ENCODE measurements around the gene GAPDH.
"Not testable (repeated sequence)": the region's sequence is repeated elsewhere in the genome, so short reads cannot be mapped to it uniquely, and the experiment has no call there.

Gene GAPDH

DNA sequence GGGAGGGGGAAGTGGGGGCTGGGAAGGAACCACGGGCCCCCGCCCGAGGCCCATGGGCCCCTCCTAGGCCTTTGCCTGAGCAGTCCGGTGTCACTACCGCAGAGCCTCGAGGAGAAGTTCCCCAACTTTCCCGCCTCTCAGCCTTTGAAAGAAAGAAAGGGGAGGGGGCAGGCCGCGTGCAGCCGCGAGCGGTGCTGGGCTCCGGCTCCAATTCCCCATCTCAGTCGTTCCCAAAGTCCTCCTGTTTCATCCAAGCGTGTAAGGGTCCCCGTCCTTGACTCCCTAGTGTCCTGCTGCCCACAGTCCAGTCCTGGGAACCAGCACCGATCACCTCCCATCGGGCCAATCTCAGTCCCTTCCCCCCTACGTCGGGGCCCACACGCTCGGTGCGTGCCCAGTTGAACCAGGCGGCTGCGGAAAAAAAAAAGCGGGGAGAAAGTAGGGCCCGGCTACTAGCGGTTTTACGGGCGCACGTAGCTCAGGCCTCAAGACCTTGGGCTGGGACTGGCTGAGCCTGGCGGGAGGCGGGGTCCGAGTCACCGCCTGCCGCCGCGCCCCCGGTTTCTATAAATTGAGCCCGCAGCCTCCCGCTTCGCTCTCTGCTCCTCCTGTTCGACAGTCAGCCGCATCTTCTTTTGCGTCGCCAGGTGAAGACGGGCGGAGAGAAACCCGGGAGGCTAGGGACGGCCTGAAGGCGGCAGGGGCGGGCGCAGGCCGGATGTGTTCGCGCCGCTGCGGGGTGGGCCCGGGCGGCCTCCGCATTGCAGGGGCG is at the start of gene GAPDH:
Gene GAPDH, plus strand, starts transcription at position 595 of the 772 bp plus-strand sequence. CDS start 316 bp downstream, outside the sequence.
- peak; percentile 96 to 99 (median 99) for DNase-seq

DNA sequence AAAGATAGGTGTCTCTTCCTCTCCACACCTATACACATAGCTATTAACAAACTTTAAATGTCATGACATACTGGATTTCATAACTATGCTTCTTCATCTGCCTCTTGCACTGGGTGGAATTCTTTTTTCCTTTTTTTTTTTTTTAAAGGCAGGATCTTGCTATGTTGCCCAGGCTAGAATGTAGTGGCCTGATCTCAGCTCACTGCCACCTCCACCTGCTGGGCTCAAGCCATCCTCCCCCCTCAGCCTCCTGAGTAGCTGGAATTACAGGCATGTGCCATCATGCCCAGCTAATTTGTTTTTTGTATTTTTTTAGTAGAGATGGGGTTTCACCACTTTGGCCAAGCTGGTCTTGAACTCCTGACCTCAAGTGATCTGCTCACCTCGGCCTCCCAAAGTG is 46.1 kb upstream of the GAPDH start:
- DNase-seq = no peak

DNA sequence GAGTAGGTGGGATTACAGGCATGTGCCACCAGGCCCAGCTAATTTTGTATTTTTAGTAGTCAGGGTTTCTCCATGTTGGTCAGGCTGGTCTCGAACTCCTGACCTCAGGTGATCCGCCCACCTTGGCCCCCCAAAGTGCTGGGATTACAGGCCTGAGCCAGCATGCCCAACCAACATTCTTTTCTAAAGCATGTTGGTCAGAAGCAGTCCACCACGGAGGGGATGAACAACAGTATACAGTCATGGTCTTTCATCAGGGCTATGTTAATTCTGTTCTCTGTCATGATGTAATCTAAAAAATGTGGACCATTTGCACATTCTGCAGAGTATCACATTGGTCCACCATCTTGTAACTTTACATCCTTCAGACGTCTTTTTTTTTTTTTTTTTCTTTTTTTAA is 44.9 kb upstream of the GAPDH start:
- no peak for DNase-seq

DNA sequence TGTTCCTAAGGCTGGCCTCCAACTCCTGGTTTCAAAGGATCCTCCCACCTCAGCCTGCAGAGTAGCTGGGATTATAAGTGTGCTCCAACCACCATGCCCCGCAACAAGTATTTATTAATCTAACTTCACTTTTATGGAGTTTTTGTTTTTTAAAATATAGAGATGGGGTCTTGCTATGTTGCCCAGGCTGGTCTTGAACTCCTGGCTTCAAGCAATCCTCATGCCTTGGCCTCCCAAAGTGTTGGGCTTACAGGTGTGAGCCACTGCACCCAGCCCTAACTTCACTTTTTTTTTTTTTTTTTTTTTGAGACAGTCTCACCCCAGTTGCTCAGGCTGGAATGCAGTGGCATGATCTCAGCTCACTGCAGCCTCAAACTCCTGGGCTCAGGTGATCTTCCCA is 43.6 kb upstream of the GAPDH start:
- not testable (repeated sequence) for DNase-seq

DNA sequence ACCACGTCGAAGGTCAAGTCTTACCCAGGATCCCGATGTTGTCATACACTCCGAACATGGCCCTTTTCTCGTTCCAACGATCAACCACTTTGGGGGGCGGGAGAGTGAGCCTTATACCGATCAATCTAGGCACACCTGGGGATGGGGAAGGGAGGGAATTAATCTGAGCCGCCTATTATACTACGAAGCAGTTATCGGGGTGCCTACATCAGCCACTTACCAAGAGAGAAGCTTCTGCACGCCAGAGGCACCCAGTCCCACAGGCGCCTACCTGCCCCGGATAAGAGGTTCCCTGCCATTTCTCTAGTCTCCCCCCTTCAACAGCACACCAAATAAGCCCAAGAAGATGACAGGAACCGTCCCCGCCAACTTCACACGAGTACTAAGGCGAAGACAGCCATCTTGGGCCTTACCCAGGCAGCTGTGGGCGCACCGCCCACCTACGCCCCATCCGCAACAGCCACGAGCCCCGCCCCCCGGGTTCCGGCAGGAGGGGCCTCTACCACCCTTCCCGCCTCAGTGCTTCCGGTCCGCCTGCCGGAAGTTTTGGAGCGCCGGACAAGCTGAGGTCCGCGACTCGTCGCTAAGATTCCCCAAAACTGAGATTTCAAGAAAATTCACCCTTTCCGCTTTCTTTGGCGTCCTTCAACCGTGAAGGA is 41.4 kb upstream of the GAPDH start, which contains the start of gene MRPL51:
Gene MRPL51, minus strand, starts transcription at position 425 of the 659 bp plus-strand sequence. Its CDS starts 126 bp downstream, at position 299.
- peak; percentile 95 to 97 (median 96) for DNase-seq

DNA sequence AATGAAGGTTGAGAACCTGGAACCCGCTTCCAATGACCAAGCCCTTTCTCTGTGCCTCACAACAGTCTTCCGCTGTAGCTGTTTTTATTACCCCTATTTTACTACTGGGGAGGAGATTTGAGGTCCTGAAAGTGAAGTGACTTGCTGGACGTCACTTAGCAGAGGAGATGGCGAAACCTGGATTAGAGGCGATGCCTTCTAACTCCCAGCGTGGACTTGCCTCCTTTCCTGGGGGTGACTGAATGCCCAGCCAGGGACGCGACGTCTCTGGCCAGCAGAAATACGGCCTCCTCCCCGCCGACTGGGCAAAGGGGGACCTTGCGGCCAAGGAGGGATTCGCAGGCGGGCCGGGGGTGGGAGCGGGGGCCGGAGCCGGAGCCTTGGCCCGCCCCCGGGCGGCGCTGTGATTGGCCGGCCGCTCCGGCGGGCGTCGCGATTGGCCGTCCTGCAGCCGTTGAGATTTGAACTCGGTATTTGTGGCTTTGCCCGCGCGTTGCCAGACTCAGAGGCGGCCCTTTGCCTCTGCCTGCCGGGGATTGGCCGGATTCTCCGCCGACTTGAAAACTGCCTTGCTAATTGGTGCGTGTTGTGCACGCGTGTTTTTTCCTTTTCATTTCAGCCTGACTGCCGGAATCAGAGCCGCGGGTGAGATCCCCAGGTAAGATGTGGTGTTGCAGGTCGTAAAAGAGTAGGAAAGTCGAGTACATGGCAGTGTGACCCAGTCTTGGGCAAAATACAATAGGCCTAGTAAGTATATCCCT is 40.6 kb upstream of the GAPDH start, which contains the start of gene NCAPD2:
Gene NCAPD2, plus strand, starts transcription at position 606 of the 761 bp plus-strand sequence. CDS start 997 bp downstream, outside the sequence.
- DNase-seq = peak; percentile 96 to 99 (median 97)

DNA sequence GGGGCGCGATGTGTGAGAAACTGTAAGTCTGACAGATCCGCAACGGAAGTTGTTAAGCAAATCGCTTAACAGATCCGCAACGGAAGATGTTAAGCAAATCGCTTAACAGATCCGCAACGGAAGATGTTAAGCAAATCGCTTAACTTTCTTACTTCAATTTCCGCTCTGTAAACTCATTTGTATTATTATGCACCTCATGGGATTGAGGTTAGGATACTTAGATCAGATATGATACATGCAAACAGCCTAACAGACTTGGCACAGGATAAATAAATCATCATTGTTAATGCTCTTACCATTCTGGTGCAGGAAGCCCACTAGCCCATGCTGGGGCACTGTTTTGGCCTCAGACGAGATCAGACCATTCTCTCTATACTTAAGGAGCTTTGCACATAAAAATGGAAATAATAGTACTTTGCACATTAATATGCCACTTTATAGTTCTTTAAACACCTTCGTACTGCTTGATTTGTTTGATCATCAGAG is 40.0 kb upstream of the GAPDH start:
- peak in 2 of 3 experiments; percentile 37 to 74 for DNase-seq

DNA sequence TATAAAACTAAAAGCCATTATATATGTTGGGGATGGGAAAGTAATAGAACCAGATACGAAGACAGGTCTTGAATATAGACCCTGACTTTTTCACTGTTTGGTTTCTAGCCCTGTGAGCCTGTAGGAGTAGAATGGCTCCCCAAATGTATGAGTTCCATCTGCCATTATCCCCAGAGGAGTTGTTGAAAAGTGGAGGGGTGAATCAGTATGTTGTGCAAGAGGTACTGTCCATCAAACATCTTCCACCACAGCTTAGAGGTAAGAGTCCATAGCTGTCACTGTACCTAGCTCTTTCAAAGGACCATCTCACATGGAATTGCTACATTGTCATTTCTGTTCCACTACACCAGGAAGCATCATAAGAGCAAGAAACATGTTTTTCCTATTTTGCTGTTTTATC is 39.3 kb upstream of the GAPDH start:
- no peak for DNase-seq

DNA sequence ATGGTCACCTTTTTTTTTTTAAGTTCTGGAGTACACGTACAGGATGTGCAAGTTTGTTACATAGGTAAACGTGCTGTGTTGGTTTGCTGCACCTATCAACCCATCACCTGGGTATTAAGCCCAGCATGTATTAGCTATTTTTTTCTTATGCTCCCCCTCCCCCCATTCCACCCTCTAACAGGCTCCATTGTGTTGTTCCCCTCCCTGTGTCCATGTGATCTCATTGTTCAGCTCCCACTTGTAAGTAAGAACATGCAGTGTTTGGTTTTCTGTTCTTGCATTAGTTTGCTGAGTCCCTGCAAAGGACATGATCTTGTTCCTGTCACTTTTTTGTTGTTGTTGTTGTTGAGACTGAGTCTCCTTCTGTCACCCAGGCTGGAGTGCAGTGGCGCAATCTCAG is 37.0 kb upstream of the GAPDH start:
- peak in 1 of 3 experiments; percentile 10 for DNase-seq

DNA sequence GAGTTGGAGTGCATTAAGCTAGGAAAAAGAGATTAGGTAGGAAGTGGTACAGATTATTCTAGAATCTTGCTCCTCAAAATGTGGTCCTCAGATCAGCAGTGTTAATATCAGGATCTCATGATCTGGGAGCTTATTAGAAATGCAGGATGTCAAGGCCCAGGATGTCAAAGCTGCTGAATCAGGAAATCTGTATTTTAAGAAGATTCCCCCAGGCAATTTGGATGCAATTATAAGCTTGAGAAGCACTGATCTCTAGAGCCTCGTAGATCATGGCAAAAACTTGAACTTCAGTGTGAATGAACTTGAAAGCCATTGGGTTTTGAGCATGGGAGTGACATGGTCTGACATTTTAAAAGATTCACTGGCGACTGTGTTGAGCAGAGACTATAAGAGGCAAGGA is 33.9 kb upstream of the GAPDH start:
- no peak for DNase-seq

DNA sequence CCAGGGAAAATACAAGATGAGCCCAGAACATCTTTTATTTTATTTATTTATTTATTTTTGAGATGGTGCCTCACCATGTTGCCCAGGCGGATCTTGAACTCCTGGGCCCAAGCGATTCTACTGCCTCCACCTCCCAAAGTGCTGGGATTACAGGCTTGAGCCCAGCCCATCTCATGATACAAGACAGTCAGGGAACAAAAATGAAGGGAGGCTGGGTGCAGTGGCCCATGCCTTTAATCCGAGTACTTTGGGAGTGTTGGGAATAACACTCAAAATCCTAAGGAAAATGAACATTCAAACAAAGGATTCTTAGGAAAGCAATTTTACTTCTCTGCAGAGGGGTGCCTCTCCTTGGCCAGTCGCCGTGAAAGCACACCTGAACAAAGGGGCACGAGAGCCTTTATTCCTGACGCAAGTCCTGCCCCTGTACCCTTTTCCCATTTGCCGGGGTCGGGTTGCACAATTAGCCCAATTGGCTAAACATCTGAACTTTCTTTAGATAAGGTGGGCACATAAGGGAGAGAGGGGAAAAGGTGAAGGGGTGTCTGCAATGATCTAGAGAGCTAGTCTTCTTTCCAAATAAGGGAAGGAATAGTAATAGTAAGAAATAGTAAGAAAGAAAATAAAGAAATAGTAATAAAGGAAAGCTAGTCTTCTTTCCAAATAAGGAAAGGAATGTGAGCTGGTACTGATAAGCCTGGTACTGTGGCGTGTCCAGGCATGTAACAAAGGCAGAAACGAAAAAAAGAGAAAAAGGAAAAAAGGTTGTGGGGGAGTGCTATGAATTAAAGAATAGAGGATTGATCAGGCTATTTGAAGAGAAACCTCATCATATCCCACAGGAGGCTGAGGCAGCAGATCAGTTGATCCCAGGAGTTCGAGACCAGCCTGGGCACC is 27.0 kb upstream of the GAPDH start:
- DNase-seq = no peak

DNA sequence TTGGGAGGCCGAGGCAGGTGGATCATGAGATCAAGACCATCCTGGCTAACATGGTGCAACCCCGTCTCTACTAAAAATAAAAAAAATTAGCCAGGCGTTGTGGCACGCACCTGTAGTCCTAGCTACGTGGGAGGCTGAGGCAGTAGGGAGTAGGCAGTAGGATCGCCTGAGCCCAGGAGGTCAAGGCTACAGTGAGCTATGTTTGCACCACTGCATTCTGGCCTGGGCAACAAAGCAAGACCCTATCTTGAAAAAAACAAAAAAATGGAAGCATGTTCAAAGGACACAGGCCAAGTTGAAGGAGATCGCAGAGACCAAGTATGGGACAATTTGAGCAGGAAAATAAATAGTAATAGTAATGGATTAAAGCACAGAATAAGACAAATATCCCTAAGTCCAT is 26.2 kb upstream of the GAPDH start:
- DNase-seq = no peak

DNA sequence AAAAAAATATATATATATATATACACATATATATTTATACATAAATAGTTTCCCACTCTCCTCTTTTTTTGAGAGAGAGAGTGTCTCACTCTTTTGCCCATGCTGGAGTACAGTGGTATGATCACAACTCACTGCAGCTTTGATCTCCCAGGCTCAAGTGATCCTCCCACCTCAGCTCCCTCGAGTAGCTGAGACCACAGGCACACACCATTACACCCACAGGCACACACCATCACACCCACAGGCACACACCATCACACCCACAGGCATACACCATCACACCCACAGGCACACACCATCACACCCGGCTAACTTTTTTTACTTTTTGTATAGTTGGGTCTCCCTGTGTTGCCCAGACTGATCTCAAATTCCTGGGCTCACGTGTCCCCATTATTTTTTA is 14.1 kb upstream of the GAPDH start:
- DNase-seq = no peak

DNA sequence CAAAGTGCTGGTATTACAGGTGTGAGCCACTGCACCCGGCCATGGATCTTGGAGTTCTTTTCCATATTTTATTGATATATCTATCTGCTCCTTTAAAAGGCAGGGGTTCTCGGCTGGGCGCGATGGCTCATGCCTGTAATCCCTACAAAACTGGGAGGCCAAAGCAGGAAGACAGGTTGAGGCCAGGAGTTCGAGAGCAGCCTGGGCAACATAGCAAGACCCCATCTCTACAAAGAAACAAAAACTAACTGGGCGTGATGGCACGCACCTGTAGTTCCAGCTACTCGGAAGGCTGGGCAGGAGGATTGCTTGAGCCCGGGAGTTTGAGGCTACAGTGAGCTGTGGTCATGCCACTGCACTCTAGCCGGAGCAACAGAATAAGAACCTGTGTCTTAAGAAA is 12.1 kb upstream of the GAPDH start:
- no peak for DNase-seq

DNA sequence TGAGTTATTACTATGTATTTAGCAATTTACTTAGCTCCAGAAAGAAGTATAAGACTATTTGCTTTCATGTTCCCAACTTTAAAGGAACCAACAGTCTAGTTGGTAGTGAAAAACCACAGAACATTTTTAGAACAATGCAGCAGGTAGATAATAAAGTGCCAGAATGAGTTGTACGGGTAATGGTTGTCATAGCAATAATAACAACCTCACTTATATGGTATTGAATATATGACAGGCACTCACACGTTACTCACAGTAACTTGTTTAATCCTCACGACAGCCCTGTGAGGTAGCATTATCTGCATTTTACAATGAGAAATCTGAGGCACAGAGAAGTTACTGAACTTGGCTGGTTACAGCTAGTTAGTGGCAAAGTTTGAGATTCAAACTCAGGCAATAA is 10.6 kb upstream of the GAPDH start:
- no peak for DNase-seq

DNA sequence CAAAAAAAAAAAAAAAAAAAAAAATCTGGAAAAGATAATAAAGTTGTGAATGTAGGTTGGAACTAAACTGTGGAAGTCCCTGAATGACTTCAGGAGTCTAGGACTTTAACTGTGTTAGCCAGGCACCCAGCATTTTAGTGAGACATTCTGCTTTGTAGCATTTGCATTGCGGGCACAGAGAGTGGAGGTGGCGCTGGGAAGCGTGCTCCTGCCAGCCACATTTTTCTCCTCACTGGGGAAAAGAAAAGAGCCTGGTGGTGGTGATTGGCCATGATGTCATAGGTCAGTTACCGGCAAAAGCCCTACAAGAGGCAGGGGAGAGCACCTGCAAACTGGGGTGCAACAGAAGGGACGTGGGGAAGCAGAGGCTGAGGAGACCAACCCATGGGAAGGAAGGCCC is 9.7 kb upstream of the GAPDH start:
- no peak for DNase-seq

DNA sequence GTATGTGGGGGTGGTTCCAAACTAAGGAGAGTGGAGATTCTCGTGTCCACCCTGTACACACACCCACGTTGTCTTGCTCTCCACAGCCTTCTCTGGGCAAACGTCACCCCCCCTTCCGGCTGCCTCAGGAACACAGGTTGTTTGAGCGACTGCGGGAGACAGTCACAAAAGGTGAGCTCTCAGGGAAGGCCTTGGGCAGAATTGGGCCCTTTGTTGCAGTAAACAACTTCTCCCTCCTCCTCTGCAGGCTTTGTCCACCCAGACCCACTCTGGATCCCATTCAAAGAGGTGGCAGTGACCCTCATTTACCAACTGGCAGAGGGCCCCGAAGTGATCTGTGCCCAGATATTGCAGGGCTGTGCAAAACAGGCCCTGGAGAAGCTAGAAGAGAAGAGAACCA is 8.1 kb upstream of the GAPDH start:
- DNase-seq = no peak

DNA sequence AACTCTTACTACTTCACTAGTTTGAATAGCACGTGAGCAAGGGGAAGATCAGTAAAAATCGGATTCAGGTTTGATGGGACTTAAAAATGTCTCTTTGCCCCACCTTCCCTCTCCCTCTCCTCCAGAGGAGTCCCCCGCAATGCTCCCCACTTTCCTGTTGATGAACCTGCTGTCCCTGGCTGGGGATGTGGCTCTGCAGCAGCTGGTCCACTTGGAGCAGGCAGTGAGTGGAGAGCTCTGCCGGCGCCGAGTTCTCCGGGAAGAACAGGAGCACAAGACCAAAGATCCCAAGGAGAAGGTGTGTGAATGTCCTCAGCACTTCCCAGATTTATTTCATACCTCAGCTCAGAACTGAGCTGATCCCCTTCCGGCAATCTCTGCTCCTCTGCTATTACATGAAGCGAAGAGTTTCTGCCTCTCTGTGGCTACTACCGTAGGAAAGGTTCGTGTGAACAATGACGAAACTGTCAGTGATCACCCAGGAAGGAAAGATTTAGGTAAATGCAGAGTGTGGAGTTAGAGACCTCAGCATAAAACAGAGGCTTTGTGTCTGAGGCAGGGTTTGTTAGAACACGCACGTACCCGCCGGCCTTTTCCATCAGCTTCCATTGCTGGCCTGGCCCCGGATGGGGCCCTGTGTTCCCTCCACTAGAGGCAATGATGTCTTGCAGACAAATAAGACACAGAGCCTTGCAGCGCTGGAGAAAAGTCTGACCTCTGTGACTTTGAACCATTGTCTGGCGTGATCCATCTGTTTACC is 7.4 kb upstream of the GAPDH start:
- DNase-seq = no peak

DNA sequence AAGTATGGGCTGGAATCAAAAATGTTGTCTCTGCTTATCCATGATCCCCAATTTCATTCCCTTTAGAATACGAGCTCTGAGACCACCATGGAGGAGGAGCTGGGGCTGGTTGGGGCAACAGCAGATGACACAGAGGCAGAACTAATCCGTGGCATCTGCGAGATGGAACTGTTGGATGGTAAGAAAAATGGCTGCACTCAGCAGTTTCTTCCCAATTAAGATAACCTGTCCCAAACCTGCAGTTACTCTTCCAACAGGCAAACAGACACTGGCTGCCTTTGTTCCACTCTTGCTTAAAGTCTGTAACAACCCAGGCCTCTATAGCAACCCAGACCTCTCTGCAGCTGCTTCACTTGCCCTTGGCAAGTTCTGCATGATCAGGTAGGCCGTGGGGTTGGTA is 6.6 kb upstream of the GAPDH start:
- DNase-seq = no peak

DNA sequence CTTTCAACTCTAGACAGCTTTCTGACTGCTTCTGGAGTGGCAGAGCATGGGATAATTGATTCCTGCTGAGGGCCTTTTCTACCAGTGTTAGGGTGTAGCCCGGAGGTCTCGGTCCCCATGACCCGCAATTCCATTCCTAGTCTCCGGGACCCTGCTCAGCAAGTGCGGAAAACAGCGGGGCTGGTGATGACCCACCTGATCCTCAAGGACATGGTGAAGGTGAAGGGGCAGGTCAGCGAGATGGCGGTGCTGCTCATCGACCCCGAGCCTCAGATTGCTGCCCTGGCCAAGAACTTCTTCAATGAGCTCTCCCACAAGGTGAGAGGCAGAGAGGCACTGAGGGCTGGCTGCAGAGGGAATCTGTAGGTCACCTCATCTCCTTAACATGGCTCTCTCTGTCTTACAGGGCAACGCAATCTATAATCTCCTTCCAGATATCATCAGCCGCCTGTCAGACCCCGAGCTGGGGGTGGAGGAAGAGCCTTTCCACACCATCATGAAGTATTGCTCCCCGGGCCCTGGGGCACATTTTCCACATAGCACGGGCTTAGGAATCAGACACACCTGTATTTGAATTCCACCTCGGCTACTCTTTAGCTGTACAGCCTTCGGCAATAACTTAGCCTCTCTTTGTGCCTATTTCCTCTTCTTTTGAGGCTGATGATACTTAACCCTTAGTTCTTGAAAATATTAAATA is 5.6 kb upstream of the GAPDH start:
- DNase-seq = no peak

DNA sequence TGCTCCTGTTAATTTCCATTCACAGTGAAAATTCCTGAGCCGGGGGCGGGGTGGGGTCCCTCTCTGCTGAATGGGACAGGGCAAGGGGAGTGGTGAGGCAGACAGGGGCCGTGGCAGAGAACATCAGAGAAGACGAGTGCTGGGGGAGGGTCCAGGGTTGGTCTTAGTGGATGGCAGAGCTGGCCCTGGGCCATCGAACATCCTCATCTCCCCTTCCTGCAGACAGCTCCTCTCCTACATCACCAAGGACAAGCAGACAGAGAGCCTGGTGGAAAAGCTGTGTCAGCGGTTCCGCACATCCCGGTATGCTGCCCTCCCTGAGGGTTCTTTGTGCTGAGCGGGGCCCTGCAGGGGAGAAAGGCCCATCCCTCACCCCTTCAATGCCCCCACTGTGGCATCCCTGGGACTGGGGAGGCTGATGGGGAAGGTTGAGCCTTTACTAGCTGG is 5.0 kb upstream of the GAPDH start:
- no peak for DNase-seq

Measured in NCI-H1417 (cell line).